ENCODE measurements around the gene CREBRF. TPM values are rescaled to one million over a fixed set of nuclear protein-coding genes. Genes with fewer than 3 reads are reported as not detected.
"Not testable (repeated sequence)": the region's sequence is repeated elsewhere in the genome, so short reads cannot be mapped to it uniquely, and the experiment has no call there.

Gene CREBRF
- total and polyA plus RNA-seq, 4 experiments from 2014 or later = 54.8 to 102 (median 97.3) TPM

GRCh38 chr5:173025651-173026050 lies 30.5 kb upstream of the CREBRF start:
- peaks cover 26% of the 10 kb centered on the region for H3K4me1 ChIP-seq (ENCODE audit: insufficient read depth, low read length)
- no peak overlapping the region for H3K4me3 ChIP-seq (ENCODE audit: low read length in 2 of 2)
- H3K9me3 ChIP-seq (ENCODE audit: control insufficient read depth in 1 of 2, low read length in 2 of 2) = no peaks in the 10 kb centered on the region
- Mint-ChIP-seq H3K27ac (peak overlapping the region in 4 of 7 donors; percentile 22 to 70 (median 58)), H3K9me3 (no peaks in the 10 kb centered on the region), H3K36me3 (peaks cover 24 to 39% of the 10 kb centered on the region in 2 donors), H3K27me3 (no peaks in the 10 kb centered on the region), H3K4me3 (no peak overlapping the region), H3K4me1 (peaks cover 8 to 15% (median 12%) of the 10 kb centered on the region in 4 donors)
- POLR2A ChIA-PET (ENCODE audit: partially characterized antibody) = interaction anchor here (0.6 to 1.0 kb wide), 2 partner anchors 66 to 128 kb away, joined by 3 to 4 read pairs; partner anchors contain the start of gene RPL26L1
- CTCF ChIA-PET (ENCODE audit: partially characterized antibody) = interaction anchor here (0.7 kb wide), 1 partner anchor 28 kb away, joined by 3 read pairs; no protein-coding TSS in a partner anchor
- peaks cover 6% of the 10 kb centered on the region for H3K36me3 ChIP-seq (ENCODE audit: insufficient read depth, low read length)
- H3K27ac ChIP-seq (ENCODE audit: low read depth, low read length) = no peak overlapping the region
- H3K27me3 ChIP-seq (ENCODE audit: insufficient read depth, low read length) = no peaks in the 10 kb centered on the region
- intact Hi-C loops (cut with micrococcal nuclease) = no loop called here
- no peak for DNase-seq

- H3K36me3 ChIP-seq (ENCODE audit: insufficient read depth, low read length) = no peaks in the 10 kb centered on the region
- Mint-ChIP-seq H3K27ac (no peak overlapping the region), H3K27me3 (no peaks in the 10 kb centered on the region), H3K36me3 (peaks cover 9 to 20% of the 10 kb centered on the region in 2 donors), H3K4me3 (peak overlapping the region in 3 of 8 donors; percentile 2 to 28 (median 3)), H3K9me3 (no peaks in the 10 kb centered on the region), H3K4me1 (peaks cover 4 to 14% (median 8%) of the 10 kb centered on the region in 4 donors)
- CTCF ChIA-PET (ENCODE audit: partially characterized antibody) = no interaction called here
- no peaks in the 10 kb centered on the region for H3K27me3 ChIP-seq (ENCODE audit: insufficient read depth, low read length)
- H3K9me3 ChIP-seq (ENCODE audit: control insufficient read depth in 1 of 2, low read length in 2 of 2) = no peaks in the 10 kb centered on the region
- no peak overlapping the region for H3K4me3 ChIP-seq (ENCODE audit: low read length in 2 of 2)
- no peak for DNase-seq
- intact Hi-C loops (cut with micrococcal nuclease) = no loop called here
- H3K27ac ChIP-seq (ENCODE audit: low read depth, low read length) = no peak overlapping the region
- H3K4me1 ChIP-seq (ENCODE audit: insufficient read depth, low read length) = peaks cover 26% of the 10 kb centered on the region
- POLR2A ChIA-PET (ENCODE audit: partially characterized antibody) = no interaction called here
These were observed 28.2 kb upstream of the CREBRF start for GRCh38 chr5:173027905-173028304.

- H3K4me1 ChIP-seq (ENCODE audit: insufficient read depth, low read length) = peaks cover 27% of the 10 kb centered on the region
- intact Hi-C loops (cut with micrococcal nuclease) = no loop called here
- no peak overlapping the region for H3K4me3 Mint-ChIP-seq
- H3K36me3 Mint-ChIP-seq = peaks cover 9 to 13% of the 10 kb centered on the region in 2 donors
- H3K27ac ChIP-seq (ENCODE audit: low read depth, low read length) = peak overlapping the region; percentile 21
- no peak overlapping the region for H3K4me3 ChIP-seq (ENCODE audit: low read length in 2 of 2)
- no peaks in the 10 kb centered on the region for H3K36me3 ChIP-seq (ENCODE audit: insufficient read depth, low read length)
- peaks cover 6 to 22% (median 11%) of the 10 kb centered on the region in 4 donors for H3K4me1 Mint-ChIP-seq
- no peak overlapping the region for H3K27ac Mint-ChIP-seq
- CTCF ChIA-PET (ENCODE audit: partially characterized antibody) = interaction anchor here (1.1 to 1.5 kb wide), 2 partner anchors 28 to 70 kb away, joined by 3 read pairs; partner anchors contain the start of gene RPL26L1
- H3K27me3 Mint-ChIP-seq = no peaks in the 10 kb centered on the region
- no peaks in the 10 kb centered on the region for H3K9me3 Mint-ChIP-seq
- POLR2A ChIA-PET (ENCODE audit: partially characterized antibody) = interaction anchor here (1.0 to 1.3 kb wide), 2 partner anchors 29 to 40 kb away, joined by 3 to 4 read pairs; no protein-coding TSS in a partner anchor
- no peaks in the 10 kb centered on the region for H3K27me3 ChIP-seq (ENCODE audit: insufficient read depth, low read length)
- no peak for DNase-seq
- H3K9me3 ChIP-seq (ENCODE audit: control insufficient read depth in 1 of 2, low read length in 2 of 2) = no peaks in the 10 kb centered on the region
These were observed 27.3 kb upstream of the CREBRF start for GRCh38 chr5:173028811-173029327.

- Mint-ChIP-seq H3K27ac (no peak overlapping the region), H3K9me3 (no peaks in the 10 kb centered on the region), H3K4me1 (peaks cover 10 to 25% (median 13%) of the 10 kb centered on the region in 4 donors), H3K36me3 (peaks cover 8 to 16% of the 10 kb centered on the region in 2 donors), H3K4me3 (no peak overlapping the region), H3K27me3 (no peaks in the 10 kb centered on the region)
- intact Hi-C loops (cut with micrococcal nuclease) = no loop called here
- DNase-seq = no peak
- H3K9me3 ChIP-seq (ENCODE audit: control insufficient read depth in 1 of 2, low read length in 2 of 2) = no peaks in the 10 kb centered on the region
- ChIA-PET POLR2A (ENCODE audit: partially characterized antibody) (interaction anchor here (0.9 to 1.3 kb wide), 3 partner anchors 10 to 39 kb away, joined by 3 to 5 read pairs (median 4); no protein-coding TSS in a partner anchor), CTCF (ENCODE audit: partially characterized antibody) (interaction anchor here (1.1 to 1.5 kb wide), 2 partner anchors 27 to 70 kb away, joined by 3 read pairs; partner anchors contain the start of gene RPL26L1)
- H3K27me3 ChIP-seq (ENCODE audit: insufficient read depth, low read length) = no peaks in the 10 kb centered on the region
- H3K36me3 ChIP-seq (ENCODE audit: insufficient read depth, low read length) = peaks cover under 1% of the 10 kb centered on the region
- peaks cover 33% of the 10 kb centered on the region for H3K4me1 ChIP-seq (ENCODE audit: insufficient read depth, low read length)
- H3K4me3 ChIP-seq (ENCODE audit: low read length in 2 of 2) = no peak overlapping the region
- H3K27ac ChIP-seq (ENCODE audit: low read depth, low read length) = peak overlapping the region; percentile 21
These were observed 26.6 kb upstream of the CREBRF start for GRCh38 chr5:173029499-173029921.

- H3K27ac Mint-ChIP-seq; intact Hi-C loops (cut with micrococcal nuclease); H3K4me3 ChIP-seq (ENCODE audit: low read length in 2 of 2); H3K27me3 ChIP-seq (ENCODE audit: insufficient read depth, low read length); DNase-seq; H3K4me3 Mint-ChIP-seq; H3K36me3 ChIP-seq (ENCODE audit: insufficient read depth, low read length); H3K9me3 Mint-ChIP-seq; H3K27ac ChIP-seq (ENCODE audit: low read depth, low read length); H3K9me3 ChIP-seq (ENCODE audit: control insufficient read depth in 1 of 2, low read length in 2 of 2); H3K27me3 Mint-ChIP-seq: not testable (repeated sequence)
- H3K36me3 Mint-ChIP-seq = peaks cover 8 to 14% of the 10 kb centered on the region in 2 donors
- ChIA-PET POLR2A (ENCODE audit: partially characterized antibody) (interaction anchor here (1.9 kb wide), 1 partner anchor 25 kb away, joined by 7 read pairs; no protein-coding TSS in a partner anchor), CTCF (ENCODE audit: partially characterized antibody) (interaction anchor here (1.1 kb wide), 1 partner anchor 10 kb away, joined by 3 read pairs; no protein-coding TSS in a partner anchor)
- peaks cover 27 to 41% (median 35%) of the 10 kb centered on the region in 4 donors for H3K4me1 Mint-ChIP-seq
- H3K4me1 ChIP-seq (ENCODE audit: insufficient read depth, low read length) = peaks cover 59% of the 10 kb centered on the region
These were observed 24.1 kb upstream of the CREBRF start for GRCh38 chr5:173032096-173032495.

- CTCF ChIA-PET (ENCODE audit: partially characterized antibody) = interaction anchor here (1.1 kb wide), 1 partner anchor 11 kb away, joined by 3 read pairs; no protein-coding TSS in a partner anchor
- POLR2A ChIA-PET (ENCODE audit: partially characterized antibody) = interaction anchor here (0.7 to 1.9 kb wide), 2 partner anchors 24 to 112 kb away, joined by 3 to 7 read pairs; no protein-coding TSS in a partner anchor
- H3K27me3 ChIP-seq (ENCODE audit: insufficient read depth, low read length) = no peaks in the 10 kb centered on the region
- intact Hi-C loops (cut with micrococcal nuclease) = no loop called here
- no peak overlapping the region for H3K27ac ChIP-seq (ENCODE audit: low read depth, low read length)
- H3K36me3 ChIP-seq (ENCODE audit: insufficient read depth, low read length) = peaks cover 6% of the 10 kb centered on the region
- H3K4me3 ChIP-seq (ENCODE audit: low read length in 2 of 2) = no peak overlapping the region
- H3K9me3 Mint-ChIP-seq = peaks cover 0 to 2% (median 0%) of the 10 kb centered on the region in 8 donors
- H3K4me1 ChIP-seq (ENCODE audit: insufficient read depth, low read length) = peaks cover 63% of the 10 kb centered on the region
- no peaks in the 10 kb centered on the region for H3K9me3 ChIP-seq (ENCODE audit: control insufficient read depth in 1 of 2, low read length in 2 of 2)
- peaks cover 6 to 13% of the 10 kb centered on the region in 2 donors for H3K36me3 Mint-ChIP-seq
- no peak overlapping the region for H3K4me3 Mint-ChIP-seq
- H3K27me3 Mint-ChIP-seq = no peaks in the 10 kb centered on the region
- no peak for DNase-seq
- peak overlapping the region in 6 of 7 donors; percentile 8 to 92 (median 56) for H3K27ac Mint-ChIP-seq
- peaks cover 29 to 48% (median 38%) of the 10 kb centered on the region in 4 donors for H3K4me1 Mint-ChIP-seq
These were observed 23.4 kb upstream of the CREBRF start for GRCh38 chr5:173032730-173033129.

GRCh38 chr5:173033923-173034322 lies 22.2 kb upstream of the CREBRF start:
- intact Hi-C loops (cut with micrococcal nuclease) = loop anchor here (2.0 kb wide), 1 partner anchor 49 kb away; no protein-coding TSS in a partner anchor
- H3K4me3 Mint-ChIP-seq = peak overlapping the region in 2 of 8 donors; percentile 43 to 47
- no peaks in the 10 kb centered on the region for H3K27me3 Mint-ChIP-seq
- ChIA-PET POLR2A (ENCODE audit: partially characterized antibody) (interaction anchor here (1.9 kb wide), 1 partner anchor 23 kb away, joined by 7 read pairs; no protein-coding TSS in a partner anchor), CTCF (ENCODE audit: partially characterized antibody) (interaction anchor here (0.6 kb wide), 1 partner anchor 26 kb away, joined by 3 read pairs; no protein-coding TSS in a partner anchor)
- peaks cover 29 to 53% (median 42%) of the 10 kb centered on the region in 4 donors for H3K4me1 Mint-ChIP-seq
- Histone ChIP-seq H3K4me1 (ENCODE audit: insufficient read depth, low read length) (peaks cover 51% of the 10 kb centered on the region), H3K4me3 (ENCODE audit: low read length in 2 of 2) (no peak overlapping the region), H3K27ac (ENCODE audit: low read depth, low read length) (no peak overlapping the region), H3K36me3 (ENCODE audit: insufficient read depth, low read length) (peaks cover 6% of the 10 kb centered on the region), H3K27me3 (ENCODE audit: insufficient read depth, low read length) (no peaks in the 10 kb centered on the region), H3K9me3 (ENCODE audit: control insufficient read depth in 1 of 2, low read length in 2 of 2) (no peaks in the 10 kb centered on the region)
- H3K36me3 Mint-ChIP-seq = peaks cover 3 to 13% of the 10 kb centered on the region in 2 donors
- DNase-seq = no peak
- H3K27ac Mint-ChIP-seq = peak overlapping the region; percentile 45 to 97 (median 91)
- peaks cover 0 to 2% (median 0%) of the 10 kb centered on the region in 8 donors for H3K9me3 Mint-ChIP-seq
